ENCODE results near the gene ACAA2. TPM values are rescaled to one million over a fixed set of nuclear protein-coding genes. Genes with fewer than 3 reads are reported as not detected.

Gene ACAA2
- total and polyA plus RNA-seq, 8 donors: 60.3 to 111 (median 88.1) TPM

- ATAC-seq (peak; percentile 48), DNase-seq (no peak)
- Histone ChIP-seq H3K36me3 (no peaks in the 10 kb centered on the region), H3K27me3 (no peaks in the 10 kb centered on the region), H3K4me3 (no peak overlapping the region), H3K27ac (peak overlapping the region; percentile 55 to 68), H3K9me3 (no peaks in the 10 kb centered on the region), H3K4me1 (peaks cover 0 to 8% of the 10 kb centered on the region in 2 donors)
- TF ChIP-seq CTCF (IDR thresholded peaks at IDR 0.05): no peak
- intact Hi-C loops (cut with DNase I): loop anchor here in 1 of 2 donors (10.0 kb wide), 1 partner anchor 295 kb away; the partner anchor contains the start of gene LIPG
Measured at GRCh38 chr18:49859725-49860124, 46.4 kb upstream of the ACAA2 start.

- H3K4me3 ChIP-seq: no peak overlapping the region
- H3K36me3 ChIP-seq: no peaks in the 10 kb centered on the region
- peak overlapping the region; percentile 55 to 68 for H3K27ac ChIP-seq
- no peaks in the 10 kb centered on the region for H3K9me3 ChIP-seq
- H3K27me3 ChIP-seq: no peaks in the 10 kb centered on the region
- intact Hi-C loops (cut with DNase I): loop anchor here in 1 of 2 donors (10.0 kb wide), 1 partner anchor 294 kb away; the partner anchor contains the start of gene LIPG
- TF ChIP-seq CTCF (IDR thresholded peaks at IDR 0.05): peak in 1 of 2 donors; percentile 8
- ATAC-seq (peak; percentile 72), DNase-seq (no peak)
- peaks cover 0 to 8% of the 10 kb centered on the region in 2 donors for H3K4me1 ChIP-seq
Measured at GRCh38 chr18:49859021-49859359, 45.7 kb upstream of the ACAA2 start.

- H3K9me3 ChIP-seq: no peaks in the 10 kb centered on the region
- TF ChIP-seq CTCF (IDR thresholded peaks at IDR 0.05): peak; percentile 76 to 94
- H3K4me3 ChIP-seq: no peak overlapping the region
- H3K27ac ChIP-seq: peak overlapping the region; percentile 43 to 68
- ATAC-seq: peak; percentile 89
- intact Hi-C loops (cut with DNase I): loop anchor here in 1 of 2 donors (10.0 kb wide), 1 partner anchor 294 kb away; the partner anchor contains the start of gene LIPG
- no peaks in the 10 kb centered on the region for H3K36me3 ChIP-seq
- DNase-seq: peak in 3 of 4 donors; percentile 55 to 84 (median 58)
- no peaks in the 10 kb centered on the region for H3K27me3 ChIP-seq
- peaks cover 0 to 8% of the 10 kb centered on the region in 2 donors for H3K4me1 ChIP-seq
Measured at GRCh38 chr18:49858309-49859020, 45.1 kb upstream of the ACAA2 start.

- no peak for ATAC-seq
- no peak overlapping the region for H3K4me3 ChIP-seq
- no peaks in the 10 kb centered on the region for H3K36me3 ChIP-seq
- no peaks in the 10 kb centered on the region for H3K9me3 ChIP-seq
- H3K27ac ChIP-seq: no peak overlapping the region
- DNase-seq: no peak
- H3K27me3 ChIP-seq: no peaks in the 10 kb centered on the region
- intact Hi-C loops (cut with DNase I): loop anchor here in 1 of 2 donors (10.0 kb wide), 1 partner anchor 293 kb away; the partner anchor contains the start of gene LIPG
- peaks cover 0 to 8% of the 10 kb centered on the region in 2 donors for H3K4me1 ChIP-seq
- TF ChIP-seq CTCF (IDR thresholded peaks at IDR 0.05): no peak
Measured at GRCh38 chr18:49857708-49858107, 44.4 kb upstream of the ACAA2 start.

GRCh38 chr18:49856496-49856895 lies 43.2 kb upstream of the ACAA2 start:
- TF ChIP-seq CTCF (IDR thresholded peaks at IDR 0.05): no peak
- intact Hi-C loops (cut with DNase I): loop anchor here in 1 of 2 donors (10.0 kb wide), 1 partner anchor 292 kb away; the partner anchor contains the start of gene LIPG
- ATAC-seq: no peak

More at GRCh38 chr18:49856496-49856895, 43.2 kb upstream of the ACAA2 start:
- Histone ChIP-seq H3K4me1 (peaks cover 0 to 8% of the 10 kb centered on the region in 2 donors), H3K36me3 (no peaks in the 10 kb centered on the region), H3K27me3 (no peaks in the 10 kb centered on the region), H3K9me3 (no peaks in the 10 kb centered on the region), H3K4me3 (no peak overlapping the region), H3K27ac (no peak overlapping the region)
- DNase-seq: no peak

All from left lung (tissue), 10 donors.